GM23248 (cell line): ENCODE results near the gene LTBR.

Experiments used
- EZH2 ChIP-seq: fragments of 200-600 bp; sonication (generic); IDR thresholded peaks from 2 replicates; pipeline ENCODE4 v1.6.1; 2018; ENCODE audit warnings: antibody characterized with exemption, mild to moderate bottlenecking; ENCODE audit not compliant: insufficient read depth, poor library complexity, severe bottlenecking
- EZH2phosphoT487 ChIP-seq: fragments of 200-600 bp; sonication (generic); IDR thresholded peaks from 2 replicates; pipeline ENCODE4 v1.6.1; 2018; ENCODE audit warnings: antibody characterized with exemption, moderate library complexity, mild to moderate bottlenecking, low read depth; ENCODE audit not compliant: insufficient read depth

DNA sequence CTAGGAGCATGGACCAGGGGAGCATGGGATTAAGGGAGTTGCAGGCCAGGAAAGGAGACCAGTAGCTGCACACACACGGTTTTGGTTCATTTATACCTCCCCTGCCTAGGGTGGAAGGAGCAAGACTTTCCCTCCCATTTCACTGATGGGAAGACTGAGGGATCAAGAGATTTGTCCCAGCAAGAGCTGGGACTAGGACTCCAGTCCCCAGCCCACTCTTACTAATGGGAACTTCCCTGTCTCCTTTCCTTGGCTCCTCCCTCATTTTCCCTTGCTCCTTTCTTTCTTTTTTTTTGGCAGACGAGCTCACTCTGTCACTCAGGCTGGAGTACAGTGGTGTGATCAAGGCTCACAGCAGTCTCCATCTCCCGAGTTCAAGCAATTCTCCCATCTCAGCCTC lies 21.6 kb upstream of the LTBR start:
- TF ChIP-seq EZH2 (no peak), EZH2phosphoT487 (no peak)
